Glutamatergic neuron (in vitro differentiated cells): ENCODE measurements around the gene ZRANB3. TPM values are rescaled to one million over a fixed set of nuclear protein-coding genes. Genes with fewer than 3 reads are reported as not detected.

ENCODE experiments used
- DNase-seq: peaks from one replicate; pipeline ENCODE4 v3.0.0; 2022
- H3K27ac Mint-ChIP-seq: one replicate; pipeline ENCODE4 v1.8.0; 2020; ENCODE audit warnings: mild to moderate bottlenecking, mixed read lengths, inconsistent platforms; ENCODE audit not compliant: unreplicated experiment
- H3K27me3 Mint-ChIP-seq: one replicate; pipeline ENCODE4 v1.8.0; 2020; ENCODE audit warnings: mild to moderate bottlenecking, moderate library complexity, mixed read lengths, inconsistent platforms; ENCODE audit not compliant: unreplicated experiment
- H3K36me3 Mint-ChIP-seq: one replicate; pipeline ENCODE4 v1.8.0; 2020; ENCODE audit warnings: mild to moderate bottlenecking, mixed read lengths, inconsistent platforms; ENCODE audit not compliant: unreplicated experiment
- H3K4me1 Mint-ChIP-seq: one replicate; pipeline ENCODE4 v1.8.0; 2020; ENCODE audit warnings: mild to moderate bottlenecking, low read depth, mixed read lengths, inconsistent platforms; ENCODE audit not compliant: unreplicated experiment
- H3K4me3 Mint-ChIP-seq: one replicate; pipeline ENCODE4 v1.8.0; 2020; ENCODE audit warnings: mild to moderate bottlenecking, mixed read lengths, inconsistent platforms; ENCODE audit not compliant: unreplicated experiment
- H3K9me3 Mint-ChIP-seq: one replicate; pipeline ENCODE4 v1.8.0; 2020; ENCODE audit warnings: mild to moderate bottlenecking, moderate library complexity, mixed read lengths, inconsistent platforms; ENCODE audit not compliant: unreplicated experiment
- CTCF ChIP-seq: fragments of 200-600 bp; sonication (generic); IDR thresholded peaks from one replicate; pipeline ENCODE4 v1.5.0; 2021; ENCODE audit not compliant: partially characterized antibody, unreplicated experiment
- total RNA-seq: library from RNA; stranded (reverse); fragmentation: NEBNext Ultra II Directional; extraction: Animal tissue kit (Norgen Biotek cat#: 25700); gene quantifications from one replicate; pipeline ENCODE4 v1.2.1, GENCODE V29; 2021; ENCODE audit not compliant: unreplicated experiment

ZRANB3 gene
- total RNA-seq, 1 donor from 2014 or later, result 10.7 TPM

- TF ChIP-seq CTCF, result peak; percentile 44
- Mint-ChIP-seq H3K4me3 (no peak overlapping the region), H3K9me3 (no peaks in the 10 kb centered on the region), H3K27me3 (no peaks in the 10 kb centered on the region), H3K27ac (no peak overlapping the region), H3K36me3 (no peaks in the 10 kb centered on the region), H3K4me1 (no peaks in the 10 kb centered on the region)
- DNase-seq, result peak; percentile 26
These were observed 57.5 kb downstream of the ZRANB3 start for GRCh38 chr2:135473567-135473966.

GRCh38 chr2:135471106-135471505 lies 59.9 kb downstream of the ZRANB3 start:
- no peak for TF ChIP-seq CTCF
- no peak for DNase-seq
- no peaks in the 10 kb centered on the region for H3K9me3 Mint-ChIP-seq
- no peaks in the 10 kb centered on the region for H3K27me3 Mint-ChIP-seq
- H3K27ac Mint-ChIP-seq, result no peak overlapping the region
- H3K4me1 Mint-ChIP-seq, result no peaks in the 10 kb centered on the region
- H3K36me3 Mint-ChIP-seq, result no peaks in the 10 kb centered on the region
- H3K4me3 Mint-ChIP-seq, result no peak overlapping the region

GRCh38 chr2:135457279-135457678 lies 73.7 kb downstream of the ZRANB3 start:
- H3K27ac Mint-ChIP-seq, result no peak overlapping the region
- no peak overlapping the region for H3K4me3 Mint-ChIP-seq
- no peaks in the 10 kb centered on the region for H3K9me3 Mint-ChIP-seq
- no peak for TF ChIP-seq CTCF
- H3K27me3 Mint-ChIP-seq, result no peaks in the 10 kb centered on the region
- H3K36me3 Mint-ChIP-seq, result peaks cover 10% of the 10 kb centered on the region
- DNase-seq, result no peak
- H3K4me1 Mint-ChIP-seq, result no peaks in the 10 kb centered on the region

GRCh38 chr2:135456835-135457234 lies 74.2 kb downstream of the ZRANB3 start:
- DNase-seq, result no peak
- Mint-ChIP-seq H3K36me3 (peaks cover 14% of the 10 kb centered on the region), H3K4me3 (no peak overlapping the region), H3K9me3 (peaks cover under 1% of the 10 kb centered on the region), H3K4me1 (no peaks in the 10 kb centered on the region), H3K27ac (no peak overlapping the region), H3K27me3 (no peaks in the 10 kb centered on the region)
- TF ChIP-seq CTCF, result no peak

GRCh38 chr2:135456431-135456830 lies 74.6 kb downstream of the ZRANB3 start:
- H3K27me3 Mint-ChIP-seq, result no peaks in the 10 kb centered on the region
- H3K4me1 Mint-ChIP-seq, result no peaks in the 10 kb centered on the region
- H3K4me3 Mint-ChIP-seq, result no peak overlapping the region
- no peak overlapping the region for H3K27ac Mint-ChIP-seq
- TF ChIP-seq CTCF, result no peak
- peaks cover 5% of the 10 kb centered on the region for H3K9me3 Mint-ChIP-seq
- DNase-seq, result no peak
- peaks cover 18% of the 10 kb centered on the region for H3K36me3 Mint-ChIP-seq
